SK-N-SH treated with all-trans-retinoic acid at 6 μM for 48 hours (cell line): Measurements from ENCODE around the gene TGFBR2.

ENCODE experiments used
- ATAC-seq: fragments of 200-7000 bp; cut with Tn5 transposase; 3 replicates; pipeline ENCODE4 v1.9.1; 2020; ENCODE audit warnings: mild to moderate bottlenecking, moderate library complexity
- ARNTL ChIP-seq: fragments of 450-650 bp; formaldehyde crosslinking; IDR thresholded peaks from 2 replicates; pipeline ENCODE4 v1.5.0; 2020; ENCODE audit warnings: low read depth, mild to moderate bottlenecking, moderate library complexity, borderline replicate concordance
- BACH2 ChIP-seq: fragments of 250-450 bp; sonication (Bioruptor Pico); IDR thresholded peaks from 2 replicates; pipeline ENCODE4 v1.9.0; 2021; ENCODE audit warnings: mild to moderate bottlenecking, borderline replicate concordance
- CREB5 ChIP-seq: fragments of 250-450 bp; sonication (Bioruptor Pico); IDR thresholded peaks from 2 replicates; pipeline ENCODE4 v1.5.1; 2020; ENCODE audit warnings: low read depth, mild to moderate bottlenecking, moderate library complexity
- CSDC2 ChIP-seq: fragments of 250-450 bp; sonication (Bioruptor Pico); IDR thresholded peaks from 2 replicates; pipeline ENCODE4 v1.5.0; 2020; ENCODE audit warnings: mild to moderate bottlenecking, moderate library complexity
- CSRNP3 ChIP-seq: fragments of 250-450 bp; sonication (Bioruptor Pico); IDR thresholded peaks from 2 replicates; pipeline ENCODE4 v1.5.1; 2021; ENCODE audit warnings: mild to moderate bottlenecking, moderate library complexity
- GLIS3 ChIP-seq: fragments of 250-450 bp; sonication (Bioruptor Pico); IDR thresholded peaks from 2 replicates; pipeline ENCODE4 v1.5.0; 2020; ENCODE audit warnings: mild to moderate bottlenecking, moderate library complexity
- ISL1 ChIP-seq: fragments of 250-450 bp; sonication (Bioruptor Pico); IDR thresholded peaks from 2 replicates; pipeline ENCODE4 v2.1.2; 2022; ENCODE audit warnings: mild to moderate bottlenecking, moderate library complexity
- OSR1 ChIP-seq: fragments of 250-450 bp; sonication (Bioruptor Pico); IDR thresholded peaks from 2 replicates; pipeline ENCODE4 v1.8.0; 2022; ENCODE audit warnings: moderate library complexity, mild to moderate bottlenecking, inconsistent platforms
- PATZ1 ChIP-seq: fragments of 250-450 bp; sonication (Bioruptor Pico); IDR thresholded peaks from 2 replicates; pipeline ENCODE4 v1.8.0; 2020; ENCODE audit warnings: mild to moderate bottlenecking, moderate library complexity, borderline replicate concordance
- POU6F1 ChIP-seq: fragments of 250-450 bp; sonication (Bioruptor Pico); IDR thresholded peaks from 2 replicates; pipeline ENCODE4 v1.8.0; 2021; ENCODE audit warnings: low read depth, mild to moderate bottlenecking, moderate library complexity, borderline replicate concordance
- PPARA ChIP-seq: fragments of 250-450 bp; sonication (Bioruptor Pico); IDR thresholded peaks from 2 replicates; pipeline ENCODE4 v1.5.0; 2020; ENCODE audit warnings: mild to moderate bottlenecking, borderline replicate concordance
- RARB ChIP-seq: fragments of 250-450 bp; sonication (Bioruptor Pico); IDR thresholded peaks from 2 replicates; pipeline ENCODE4 v1.8.0; 2021; ENCODE audit warnings: mild to moderate bottlenecking, moderate library complexity
- SNAI2 ChIP-seq: fragments of 250-450 bp; sonication (Bioruptor Pico); IDR thresholded peaks from 2 replicates; pipeline ENCODE4 v1.5.0; 2020; ENCODE audit warnings: mild to moderate bottlenecking, moderate library complexity
- TCF4 ChIP-seq: fragments of 250-450 bp; sonication (Bioruptor Pico); IDR thresholded peaks from 2 replicates; pipeline ENCODE4 v1.8.0; 2021; ENCODE audit warnings: mild to moderate bottlenecking, moderate library complexity, borderline replicate concordance
- TOX ChIP-seq: fragments of 250-450 bp; sonication (Bioruptor Pico); IDR thresholded peaks from 2 replicates; pipeline ENCODE4 v1.8.0; 2021; ENCODE audit warnings: mild to moderate bottlenecking, moderate library complexity, borderline replicate concordance
- TSHZ2 ChIP-seq: fragments of 250-450 bp; sonication (Bioruptor Pico); IDR thresholded peaks from 2 replicates; pipeline ENCODE4 v1.5.0; 2020; ENCODE audit warnings: mild to moderate bottlenecking, moderate library complexity
- ZC3H10 ChIP-seq: fragments of 250-450 bp; sonication (Bioruptor Pico); IDR thresholded peaks from 2 replicates; pipeline ENCODE4 v1.5.1; 2021; ENCODE audit warnings: mild to moderate bottlenecking, moderate library complexity
- ZFP3 ChIP-seq: fragments of 250-450 bp; sonication (Bioruptor Pico); IDR thresholded peaks from 2 replicates; pipeline ENCODE4 v1.5.0; 2020; ENCODE audit warnings: mild to moderate bottlenecking, moderate library complexity
- ZFP30 ChIP-seq: fragments of 450-650 bp; formaldehyde crosslinking; IDR thresholded peaks from 2 replicates; pipeline ENCODE4 v1.5.0; 2022; ENCODE audit warnings: mild to moderate bottlenecking, moderate library complexity
- ZNF565 ChIP-seq: fragments of 450-650 bp; formaldehyde crosslinking; conservative IDR thresholded peaks from 2 replicates; pipeline ENCODE4 v1.5.0; 2020; ENCODE audit warnings: low read depth, mild to moderate bottlenecking, moderate library complexity
- ZNF70 ChIP-seq: fragments of 450-650 bp; formaldehyde crosslinking; IDR thresholded peaks from 2 replicates; pipeline ENCODE4 v1.5.0; 2020; ENCODE audit warnings: mild to moderate bottlenecking, moderate library complexity
- ZNF8 ChIP-seq: fragments of 450-650 bp; formaldehyde crosslinking; IDR thresholded peaks from 2 replicates; pipeline ENCODE4 v1.5.0; 2020; ENCODE audit warnings: mild to moderate bottlenecking, moderate library complexity

TGFBR2 gene

GRCh38 chr3:30631243-30631904, 25.0 kb downstream of the TGFBR2 start:
- TF ChIP-seq ZNF8 (CRISPR knock-in tag) (no peak), PATZ1 (CRISPR knock-in tag) (no peak), ZNF70 (CRISPR knock-in tag) (no peak), TCF4 (CRISPR knock-in tag) (no peak), ZFP30 (CRISPR knock-in tag) (no peak), SNAI2 (no peak), BACH2 (CRISPR knock-in tag) (no peak), CSRNP3 (CRISPR knock-in tag) (no peak)
- TF ChIP-seq, all 23 proteins: peak for 0
- no peak; the same call in 2 of the 3 replicates for ATAC-seq

- no peak; the same call in 2 of the 3 replicates for ATAC-seq
- TF ChIP-seq ZFP30 (CRISPR knock-in tag) (no peak), ZNF565 (CRISPR knock-in tag) (no peak), RARB (no peak), GLIS3 (CRISPR knock-in tag) (no peak), CSRNP3 (CRISPR knock-in tag) (no peak), SNAI2 (no peak), ZFP3 (CRISPR knock-in tag) (no peak), TOX (CRISPR knock-in tag) (no peak), CREB5 (no peak), BACH2 (CRISPR knock-in tag) (no peak), CSDC2 (CRISPR knock-in tag) (no peak), PATZ1 (CRISPR knock-in tag) (no peak), TCF4 (CRISPR knock-in tag) (no peak), ARNTL (CRISPR knock-in tag) (no peak), OSR1 (no peak), ISL1 (CRISPR knock-in tag) (no peak), ZC3H10 (CRISPR knock-in tag) (no peak)
These were observed 25.7 kb downstream of the TGFBR2 start for GRCh38 chr3:30632065-30632464.

GRCh38 chr3:30632521-30632920, 26.1 kb downstream of the TGFBR2 start:
- ATAC-seq = no peak
- TF ChIP-seq ZFP3 (CRISPR knock-in tag) = no peak
- TF ChIP-seq BACH2 (CRISPR knock-in tag) = no peak
- TF ChIP-seq SNAI2 = no peak
- TF ChIP-seq ZNF8 (CRISPR knock-in tag) = no peak
- TF ChIP-seq TSHZ2 (CRISPR knock-in tag) = no peak
- TF ChIP-seq PPARA = no peak
- no peak for TF ChIP-seq GLIS3 (CRISPR knock-in tag)
- TF ChIP-seq OSR1 = no peak
- no peak for TF ChIP-seq ZNF70 (CRISPR knock-in tag)
- no peak for TF ChIP-seq POU6F1 (CRISPR knock-in tag)
- TF ChIP-seq CSDC2 (CRISPR knock-in tag) = no peak
